Tibial nerve (tissue), 4 donors: Measurements from ENCODE around the gene SNN.

ENCODE experiments used
- CTCF ChIP-seq, 5 experiments: fragments of 200-600 bp in 3 of 5; fragments of 450-650 bp in 2 of 5; sonication (generic) in 3 of 5; IDR thresholded peaks; one replicate each; pipeline ENCODE4 v1.5.1; 2016 to 2019; ENCODE audit warnings: antibody characterized with exemption in 5 of 5, mild to moderate bottlenecking in 3 of 5, moderate library complexity in 2 of 5
- EP300 ChIP-seq, 2 donors: sonication (generic); formaldehyde crosslinking; IDR thresholded peaks; one replicate each; pipeline ENCODE4 v1.6.1; 2017; ENCODE audit warnings: antibody characterized with exemption in 2 of 2, mild to moderate bottlenecking in 1 of 2
- POLR2A ChIP-seq, 2 donors: fragments of 450-650 bp; IDR thresholded peaks; one replicate each; pipeline ENCODE4 v1.6.1; 2017; ENCODE audit warnings: antibody characterized with exemption in 2 of 2, mild to moderate bottlenecking in 2 of 2, moderate library complexity in 2 of 2

- TF ChIP-seq CTCF (IDR thresholded peaks at IDR 0.05), result no peak
- no peak for TF ChIP-seq POLR2A (IDR thresholded peaks at IDR 0.05)
- TF ChIP-seq EP300 (IDR thresholded peaks at IDR 0.05), result no peak
These were observed 14.9 kb downstream of the SNN start for GRCh38 chr16:11683145-11683544.
